NB4 (cell line): Measurements from ENCODE around the gene EEF1AKMT2.
"Not testable (repeated sequence)": the region's sequence is repeated elsewhere in the genome, so short reads cannot be mapped to it uniquely, and the experiment has no call there.

Experiments used
- CTCF ChIP-seq: IDR thresholded peaks from one replicate; pipeline ENCODE4 v1.5.1; 2012; ENCODE audit warnings: low read depth, low read length
- MYC ChIP-seq: IDR thresholded peaks from 2 replicates; pipeline ENCODE4 v1.6.1; 2011; ENCODE audit warnings: low read depth, low read length
- POLR2A ChIP-seq: IDR thresholded peaks from 2 replicates; pipeline ENCODE4 v1.6.1; 2011; ENCODE audit warnings: mild to moderate bottlenecking; ENCODE audit not compliant: insufficient read length; ENCODE audit errors: extremely low read depth
- TF ChIP-seq, protein P1 (sequence below): IDR thresholded peaks from 2 replicates; pipeline ENCODE4 v1.6.1; 2011; ENCODE audit warnings: low read depth, low read length

DNA sequence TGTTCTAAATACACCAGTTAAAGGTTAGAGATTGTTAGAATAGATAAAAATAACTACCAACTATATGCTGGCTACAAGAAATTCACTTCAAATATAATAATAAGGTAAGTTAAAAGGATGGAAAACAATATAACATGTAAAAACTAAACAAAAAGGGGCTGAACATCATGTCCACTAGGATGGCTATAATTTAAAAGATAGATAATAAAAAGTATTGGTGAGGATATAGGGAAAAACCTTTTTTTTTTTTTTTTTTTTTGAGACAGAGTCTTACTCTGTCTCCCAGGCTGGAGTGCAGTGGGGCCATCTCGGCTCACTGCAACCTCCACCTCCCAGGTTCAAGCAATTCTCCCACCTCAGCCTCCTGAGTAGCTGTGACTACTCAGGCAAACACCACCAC, 8.8 kb downstream of the EEF1AKMT2 start:
- TF ChIP-seq CTCF, POLR2A, MYC: not testable (repeated sequence)
- TF ChIP-seq, protein P1, sequence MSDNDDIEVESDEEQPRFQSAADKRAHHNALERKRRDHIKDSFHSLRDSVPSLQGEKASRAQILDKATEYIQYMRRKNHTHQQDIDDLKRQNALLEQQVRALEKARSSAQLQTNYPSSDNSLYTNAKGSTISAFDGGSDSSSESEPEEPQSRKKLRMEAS = not testable (repeated sequence)
